ENCODE results near the gene KANTR.

KANTR gene

GRCh38 chrX:53095796-53096195, 1.9 kb downstream of the KANTR start:
- H3K27ac ChIP-seq = no peak overlapping the region
- no peak for TF ChIP-seq CTCF (IDR thresholded peaks at IDR 0.05)
- no peak for TF ChIP-seq ZFX (IDR thresholded peaks at IDR 0.05; ENCODE audit: borderline replicate concordance)

- TF ChIP-seq ZFX (IDR thresholded peaks at IDR 0.05; ENCODE audit: borderline replicate concordance) (no peak), CTCF (IDR thresholded peaks at IDR 0.05) (no peak)
- H3K27ac ChIP-seq = no peak overlapping the region
These were observed 21.1 kb downstream of the KANTR start for GRCh38 chrX:53114864-53115549.

GRCh38 chrX:53115550-53115874, 21.6 kb downstream of the KANTR start:
- no peak overlapping the region for H3K27ac ChIP-seq
- no peak for TF ChIP-seq CTCF (IDR thresholded peaks at IDR 0.05)
- TF ChIP-seq ZFX (IDR thresholded peaks at IDR 0.05; ENCODE audit: borderline replicate concordance) = no peak

- TF ChIP-seq ZFX (IDR thresholded peaks at IDR 0.05; ENCODE audit: borderline replicate concordance) (no peak), CTCF (IDR thresholded peaks at IDR 0.05) (no peak)
- no peak overlapping the region for H3K27ac ChIP-seq
These were observed 22.2 kb downstream of the KANTR start for GRCh38 chrX:53116101-53116500.

GRCh38 chrX:53122013-53122412, 28.1 kb downstream of the KANTR start:
- H3K27ac ChIP-seq = no peak overlapping the region
- TF ChIP-seq CTCF (IDR thresholded peaks at IDR 0.05) (no peak), ZFX (IDR thresholded peaks at IDR 0.05; ENCODE audit: borderline replicate concordance) (no peak)

DNA sequence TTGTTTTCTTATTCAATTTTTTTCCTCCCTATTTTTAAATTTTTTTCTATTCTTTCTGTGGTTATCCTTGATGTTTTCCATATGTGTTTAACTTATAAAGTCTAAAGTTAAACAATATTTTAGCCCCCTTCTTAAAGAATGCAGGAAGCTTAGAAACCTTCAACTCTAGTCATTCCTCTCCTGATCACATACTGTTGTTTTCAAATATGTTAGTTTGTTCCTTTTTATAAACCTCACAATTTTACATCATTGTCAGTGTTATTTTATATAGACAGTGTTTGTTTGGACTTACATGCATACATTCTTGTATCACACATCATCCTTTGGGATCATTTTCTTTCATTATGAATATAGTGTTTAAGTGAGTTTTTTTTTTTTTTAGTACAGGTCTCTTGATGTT, 31.6 kb downstream of the KANTR start:
- TF ChIP-seq CTCF (IDR thresholded peaks at IDR 0.05) = no peak
- TF ChIP-seq ZFX (IDR thresholded peaks at IDR 0.05; ENCODE audit: borderline replicate concordance) = no peak
- no peak overlapping the region for H3K27ac ChIP-seq

GRCh38 chrX:53126377-53126776, 32.4 kb downstream of the KANTR start:
- TF ChIP-seq ZFX (IDR thresholded peaks at IDR 0.05; ENCODE audit: borderline replicate concordance) = no peak
- no peak for TF ChIP-seq CTCF (IDR thresholded peaks at IDR 0.05)
- H3K27ac ChIP-seq = no peak overlapping the region
